Right lobe of liver (tissue), 4 donors: Measurements from ENCODE around the gene ADGRV1.

Source experiments
- CTCF ChIP-seq, 4 donors: fragments of 200-600 bp in 3 of 4; fragments of 450-650 bp in 1 of 4; IDR thresholded peaks; one replicate each; pipeline versions ENCODE4 v1.5.1 to v1.8.0; 2016 to 2022; ENCODE audit warnings: antibody characterized with exemption in 4 of 4, mild to moderate bottlenecking in 2 of 4
- POLR2A ChIP-seq: fragments of 450-650 bp; IDR thresholded peaks from one replicate; pipeline ENCODE4 v1.6.1; 2017; ENCODE audit warnings: antibody characterized with exemption, mild to moderate bottlenecking
- donor health status: DM: no; HTN: no; CAD: no.
- donor health status: DM: no; HTN: no; CAD: no.
- donor health status: DM: no; HTN: yes; CAD: no.

GRCh38 chr5:90746119-90746518 is 187.5 kb downstream of the ADGRV1 start:
- TF ChIP-seq CTCF (IDR thresholded peaks at IDR 0.05) (no peak), POLR2A (no peak)
